ENCODE data around the gene KRT32. TPM values are rescaled to one million over a fixed set of nuclear protein-coding genes. Genes with fewer than 3 reads are reported as not detected.
"Not testable (repeated sequence)": the region's sequence is repeated elsewhere in the genome, so short reads cannot be mapped to it uniquely, and the experiment has no call there.

The KRT32 gene
- total RNA-seq, 1 donor from 2014 or later = not detected

DNA sequence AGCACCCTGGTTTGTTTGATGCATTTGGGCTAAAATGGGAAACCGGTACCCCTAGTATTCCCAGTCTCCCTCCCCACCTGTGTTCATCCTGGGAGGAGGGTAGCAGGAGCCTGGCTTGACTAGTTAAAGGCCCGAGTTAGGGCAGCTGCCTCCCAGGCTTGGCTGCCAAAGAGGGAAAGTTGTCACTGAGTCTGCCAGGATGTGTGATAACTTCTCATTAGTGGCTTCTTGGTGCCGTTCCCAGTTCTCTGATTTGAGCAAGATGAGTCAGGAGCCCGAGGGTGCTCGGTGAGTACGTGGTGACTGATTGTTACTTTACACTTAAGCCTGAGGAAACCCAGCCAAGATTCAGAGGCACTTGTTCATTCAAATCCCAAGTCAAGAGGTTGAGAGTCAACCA is 2.5 kb downstream of the KRT32 start:
- no peak for DNase-seq (ENCODE audit: low spot score)

DNA sequence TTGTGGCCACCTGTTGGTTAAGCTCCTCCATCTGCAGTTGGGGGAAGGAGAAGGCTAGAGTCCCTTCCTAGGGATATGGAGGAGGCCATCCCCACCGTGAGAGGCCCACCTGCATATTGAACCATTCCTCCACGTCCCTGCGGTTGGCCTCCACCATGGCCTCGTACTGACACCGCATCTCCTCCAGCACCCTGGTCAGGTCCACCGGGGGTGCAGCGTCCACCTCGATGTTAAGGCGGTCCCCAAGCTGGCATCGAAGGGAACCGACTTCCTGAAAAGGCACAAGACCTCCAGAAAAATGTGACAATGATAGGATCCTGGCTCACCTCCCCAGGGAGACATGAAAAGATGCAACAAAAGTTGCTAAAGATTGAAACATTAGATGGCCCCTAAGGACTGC is 3.0 kb downstream of the KRT32 start:
- DNase-seq (ENCODE audit: low spot score) = no peak

DNA sequence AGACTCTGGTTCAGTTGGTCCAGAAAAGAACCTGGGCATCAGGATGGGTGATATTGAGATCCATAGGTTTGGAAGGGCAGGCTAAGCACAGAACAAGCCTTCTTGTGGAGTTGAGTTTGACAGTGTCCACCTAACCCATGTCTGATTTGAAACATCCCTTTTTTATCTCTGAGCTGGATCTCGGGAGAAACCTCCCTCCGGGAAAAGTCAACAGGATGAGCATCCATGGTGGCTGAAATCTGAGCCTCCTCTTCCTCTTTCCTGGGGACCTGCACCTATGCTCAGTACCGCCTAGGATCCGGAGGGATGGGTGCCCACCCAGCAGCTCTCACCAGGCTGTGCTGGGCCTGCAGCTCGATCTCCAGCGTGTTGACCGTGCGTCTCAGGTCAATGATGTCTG is 3.4 kb downstream of the KRT32 start:
- no peak for DNase-seq (ENCODE audit: low spot score)

DNA sequence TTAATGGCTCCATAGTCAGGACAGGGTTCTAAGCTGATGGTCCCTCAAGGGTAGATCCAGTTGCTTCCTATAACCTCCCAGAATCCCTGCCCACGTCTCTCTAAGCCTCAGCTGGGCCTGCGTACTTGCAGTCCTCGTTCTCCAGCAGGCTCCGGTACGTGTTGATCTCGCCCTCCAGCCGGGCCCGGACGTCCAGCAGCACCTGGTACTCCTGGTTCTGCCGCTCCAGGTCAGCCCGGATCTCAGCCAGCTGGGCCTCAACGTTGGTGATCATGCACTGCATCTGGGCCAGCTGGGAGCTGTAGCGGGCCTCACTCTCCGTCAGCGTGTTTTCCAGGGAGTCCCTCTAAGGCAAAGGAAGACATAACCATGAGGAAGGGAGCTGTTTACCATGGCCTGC is 4.5 kb downstream of the KRT32 start:
- no peak for DNase-seq (ENCODE audit: low spot score)

DNA sequence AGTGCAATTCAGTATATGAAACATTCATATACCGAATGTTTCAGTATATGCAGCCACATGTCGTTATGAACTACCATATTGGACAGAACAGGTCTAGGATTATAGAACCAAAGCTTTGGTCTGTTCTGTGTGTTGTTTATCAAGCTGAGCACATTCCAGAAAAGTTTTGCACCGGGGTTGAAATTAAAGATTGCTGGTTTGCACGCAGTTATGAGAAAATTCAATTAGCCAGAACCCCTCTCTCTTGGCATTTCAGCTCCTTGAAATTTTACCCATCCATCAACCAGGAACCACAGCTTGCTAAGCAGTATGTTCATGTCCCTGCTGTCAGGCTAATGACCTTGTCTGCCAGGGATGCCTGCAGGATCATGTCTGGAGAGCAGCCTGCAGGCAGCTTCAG is 9.5 kb downstream of the KRT32 start:
- no peak for DNase-seq (ENCODE audit: low spot score)

DNA sequence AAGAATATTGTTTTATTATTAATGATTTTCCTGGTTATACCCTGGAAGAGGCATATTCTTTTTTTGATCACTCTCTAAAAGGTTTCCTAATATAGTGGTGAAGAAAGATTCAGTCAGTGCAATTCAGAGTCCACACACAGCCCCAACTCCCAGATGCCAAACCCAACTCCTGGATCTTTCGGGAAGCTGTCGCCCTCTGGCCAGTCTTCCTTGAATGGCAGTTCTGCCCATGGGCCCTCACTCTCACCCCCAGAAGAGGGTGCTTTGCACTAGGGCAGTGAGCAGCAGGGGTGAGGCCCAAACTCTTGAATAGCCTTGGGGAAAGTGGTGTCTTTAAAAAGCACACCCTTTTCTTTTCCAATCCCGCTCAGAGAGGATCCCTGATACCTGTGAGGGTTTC is 11.0 kb downstream of the KRT32 start:
- DNase-seq (ENCODE audit: low spot score) = no peak

GRCh38 chr17:41455236-41455635 is 11.9 kb downstream of the KRT32 start:
- no peak for DNase-seq (ENCODE audit: low spot score)

GRCh38 chr17:41453066-41453465 is 14.1 kb downstream of the KRT32 start:
- no peak for DNase-seq (ENCODE audit: low spot score)

DNA sequence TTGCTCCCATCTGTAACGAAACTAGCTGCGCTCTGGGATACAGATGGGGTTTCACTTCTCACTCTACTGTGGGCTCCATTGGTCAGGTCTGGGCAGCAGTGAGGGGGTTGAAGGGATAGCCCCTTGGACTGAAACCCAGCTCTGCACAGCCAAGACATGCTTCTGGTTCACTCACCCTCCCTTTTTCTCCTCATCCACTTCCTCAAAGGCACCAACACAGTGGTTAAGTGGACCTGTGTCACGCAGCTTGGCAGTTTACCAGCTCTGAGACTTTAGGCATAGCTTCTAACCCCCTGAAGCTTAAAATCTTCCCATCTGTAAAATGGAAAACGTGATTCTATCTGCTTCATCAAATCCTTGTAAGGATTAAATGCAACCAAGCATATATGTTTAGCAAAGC is 14.9 kb downstream of the KRT32 start:
- DNase-seq (ENCODE audit: low spot score) = no peak

GRCh38 chr17:41451154-41451728 is 15.9 kb downstream of the KRT32 start:
- DNase-seq (ENCODE audit: low spot score) = no peak

- DNase-seq (ENCODE audit: low spot score) = no peak
Measured at GRCh38 chr17:41449008-41449407, 18.2 kb downstream of the KRT32 start.

GRCh38 chr17:41448506-41448905 is 18.7 kb downstream of the KRT32 start:
- DNase-seq (ENCODE audit: low spot score) = no peak

- no peak for DNase-seq (ENCODE audit: low spot score)
Measured at GRCh38 chr17:41446806-41447205, 20.4 kb downstream of the KRT32 start.

- DNase-seq (ENCODE audit: low spot score) = no peak
Measured at GRCh38 chr17:41444640-41445039, 22.5 kb downstream of the KRT32 start.

DNA sequence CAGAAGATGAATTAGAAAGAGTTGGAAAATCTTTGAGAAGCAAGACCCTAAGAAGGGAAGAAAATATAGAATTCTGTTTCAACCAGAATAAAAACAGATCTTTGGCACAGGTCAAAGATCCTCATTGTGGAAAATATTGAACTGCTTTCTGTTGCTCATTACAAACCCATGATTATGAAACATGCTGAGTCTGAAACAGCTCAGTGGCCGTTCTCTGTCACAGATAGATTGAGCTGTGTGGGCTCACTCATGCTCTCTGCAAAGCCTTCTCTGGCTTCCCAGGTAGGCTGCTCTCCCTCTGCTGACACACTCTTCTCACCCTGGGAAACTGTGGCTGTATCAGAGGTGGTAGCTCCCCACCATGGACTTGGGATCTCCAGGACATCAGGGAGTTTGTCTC is 23.0 kb downstream of the KRT32 start:
- no peak for DNase-seq (ENCODE audit: low spot score)

GRCh38 chr17:41442739-41443138 is 24.4 kb downstream of the KRT32 start:
- DNase-seq (ENCODE audit: low spot score) = peak; percentile 3

GRCh38 chr17:41440531-41441033 is 26.6 kb downstream of the KRT32 start, which contains the start of gene KRT38:
Gene KRT38 (minus strand): TSS chr17:41440983. CDS start chr17:41440921, 62 bp downstream.
- DNase-seq (ENCODE audit: low spot score) = no peak

- no peak for DNase-seq (ENCODE audit: low spot score)
Measured at GRCh38 chr17:41439375-41439774, 27.8 kb downstream of the KRT32 start.

DNA sequence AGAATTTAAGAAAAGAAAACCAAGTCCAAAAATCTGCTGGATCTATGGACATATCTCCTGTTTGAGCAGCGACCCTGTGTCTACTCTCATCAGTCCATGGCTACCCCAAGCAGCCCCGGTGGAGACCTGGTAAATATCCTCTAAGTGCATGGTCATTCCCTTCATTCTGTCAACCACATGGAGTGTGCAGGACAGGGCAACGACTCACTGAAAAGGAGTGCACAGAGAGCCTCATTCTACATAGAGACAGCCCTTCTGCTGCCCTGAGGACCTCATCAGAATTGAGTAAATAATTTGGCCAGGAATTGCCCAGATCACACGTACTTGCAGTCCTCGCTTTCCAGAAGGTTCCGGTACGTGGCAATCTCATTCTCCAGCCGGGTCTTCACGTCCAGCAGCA is 29.4 kb downstream of the KRT32 start:
- no peak for DNase-seq (ENCODE audit: low spot score)

GRCh38 chr17:41437254-41437653 is 29.9 kb downstream of the KRT32 start:
- no peak for DNase-seq (ENCODE audit: low spot score)

DNA sequence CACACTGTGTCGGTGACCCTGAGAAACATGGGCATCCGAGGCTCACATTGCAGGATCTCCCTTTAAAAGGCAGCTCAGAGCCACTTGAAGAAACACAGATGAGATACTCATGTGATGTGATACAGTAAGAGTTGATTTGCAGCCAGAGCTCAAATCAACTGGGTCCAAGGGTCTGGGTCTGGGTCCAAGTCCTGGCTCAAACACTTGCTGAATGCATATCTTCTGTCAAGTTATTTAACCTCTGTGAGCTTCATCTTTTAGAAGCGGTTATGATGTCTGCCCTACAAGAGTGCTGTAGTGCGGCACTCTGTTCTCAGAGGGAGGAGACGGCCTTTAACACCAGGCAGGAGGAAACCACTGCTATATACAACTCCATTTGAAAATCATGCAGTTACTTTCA is 32.8 kb downstream of the KRT32 start:
- DNase-seq (ENCODE audit: low spot score) = no peak

DNA sequence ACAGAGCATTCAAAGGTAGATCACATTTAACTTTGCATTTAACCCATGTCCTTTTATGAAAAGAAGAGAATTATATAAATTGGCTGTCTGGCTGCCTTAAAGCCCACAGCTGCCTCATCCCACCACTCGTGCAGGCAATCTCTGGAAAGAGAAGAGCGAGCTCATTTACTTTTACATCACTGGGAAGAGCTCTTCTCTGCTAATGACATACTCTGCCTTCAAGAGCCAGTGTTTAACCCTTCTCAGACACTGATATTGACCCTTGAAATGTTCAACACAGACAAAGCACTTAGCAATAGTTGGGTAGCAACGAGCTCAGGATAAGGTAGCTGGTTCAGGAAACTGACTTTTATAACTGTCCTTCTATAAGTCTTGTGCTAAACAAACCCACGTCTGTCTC is 33.2 kb downstream of the KRT32 start:
- no peak for DNase-seq (ENCODE audit: low spot score)

DNA sequence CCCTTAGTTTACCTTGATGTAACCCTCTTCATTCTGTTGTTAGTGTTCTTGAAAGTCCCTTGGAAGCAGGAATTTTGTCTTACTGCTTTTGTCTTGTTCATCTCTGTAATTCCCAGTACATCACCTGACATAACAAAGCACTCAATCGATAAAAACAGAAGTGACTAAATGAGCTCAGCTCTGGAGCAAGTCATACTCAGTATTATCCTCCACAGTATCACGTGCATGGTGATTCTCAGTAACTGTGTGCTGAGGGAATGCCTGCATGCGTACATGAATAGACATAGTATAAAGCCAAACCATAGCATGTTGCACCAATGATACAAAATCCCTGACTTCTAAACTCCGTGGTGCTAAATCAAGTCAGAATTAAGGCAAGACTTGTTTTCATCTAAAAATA is 33.6 kb downstream of the KRT32 start:
- DNase-seq (ENCODE audit: low spot score) = no peak

- not testable (repeated sequence) for DNase-seq (ENCODE audit: low spot score)
Measured at GRCh38 chr17:41430376-41430775, 36.8 kb downstream of the KRT32 start.
